ENCODE results near the gene CSTPP1. TPM values are rescaled to one million over a fixed set of nuclear protein-coding genes. Genes with fewer than 3 reads are reported as not detected.
"Not testable (repeated sequence)": the region's sequence is repeated elsewhere in the genome, so short reads cannot be mapped to it uniquely, and the experiment has no call there.

CSTPP1 gene
- total RNA-seq, 1 donor from 2014 or later: 58.5 TPM

- H3K27me3 Mint-ChIP-seq (ENCODE audit: low read depth): peaks cover 80% of the 10 kb centered on the region
- H3K36me3 Mint-ChIP-seq (ENCODE audit: low read depth): no peaks in the 10 kb centered on the region
- no peak for DNase-seq (ENCODE audit: low read depth, low spot score)
- no peak overlapping the region for H3K27ac Mint-ChIP-seq (ENCODE audit: unreplicated experiment)
- TF ChIP-seq, protein P1, sequence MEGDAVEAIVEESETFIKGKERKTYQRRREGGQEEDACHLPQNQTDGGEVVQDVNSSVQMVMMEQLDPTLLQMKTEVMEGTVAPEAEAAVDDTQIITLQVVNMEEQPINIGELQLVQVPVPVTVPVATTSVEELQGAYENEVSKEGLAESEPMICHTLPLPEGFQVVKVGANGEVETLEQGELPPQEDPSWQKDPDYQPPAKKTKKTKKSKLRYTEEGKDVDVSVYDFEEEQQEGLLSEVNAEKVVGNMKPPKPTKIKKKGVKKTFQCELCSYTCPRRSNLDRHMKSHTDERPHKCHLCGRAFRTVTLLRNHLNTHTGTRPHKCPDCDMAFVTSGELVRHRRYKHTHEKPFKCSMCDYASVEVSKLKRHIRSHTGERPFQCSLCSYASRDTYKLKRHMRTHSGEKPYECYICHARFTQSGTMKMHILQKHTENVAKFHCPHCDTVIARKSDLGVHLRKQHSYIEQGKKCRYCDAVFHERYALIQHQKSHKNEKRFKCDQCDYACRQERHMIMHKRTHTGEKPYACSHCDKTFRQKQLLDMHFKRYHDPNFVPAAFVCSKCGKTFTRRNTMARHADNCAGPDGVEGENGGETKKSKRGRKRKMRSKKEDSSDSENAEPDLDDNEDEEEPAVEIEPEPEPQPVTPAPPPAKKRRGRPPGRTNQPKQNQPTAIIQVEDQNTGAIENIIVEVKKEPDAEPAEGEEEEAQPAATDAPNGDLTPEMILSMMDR (conservative IDR thresholded peaks at IDR 0.05): no peak
- peaks cover 23% of the 10 kb centered on the region for H3K4me1 Mint-ChIP-seq
- H3K9me3 Mint-ChIP-seq: no peaks in the 10 kb centered on the region
- peak overlapping the region; percentile 88 for H3K4me3 Mint-ChIP-seq
Measured at GRCh38 chr11:47187723-47188122, 251.2 kb downstream of the CSTPP1 start.

DNA sequence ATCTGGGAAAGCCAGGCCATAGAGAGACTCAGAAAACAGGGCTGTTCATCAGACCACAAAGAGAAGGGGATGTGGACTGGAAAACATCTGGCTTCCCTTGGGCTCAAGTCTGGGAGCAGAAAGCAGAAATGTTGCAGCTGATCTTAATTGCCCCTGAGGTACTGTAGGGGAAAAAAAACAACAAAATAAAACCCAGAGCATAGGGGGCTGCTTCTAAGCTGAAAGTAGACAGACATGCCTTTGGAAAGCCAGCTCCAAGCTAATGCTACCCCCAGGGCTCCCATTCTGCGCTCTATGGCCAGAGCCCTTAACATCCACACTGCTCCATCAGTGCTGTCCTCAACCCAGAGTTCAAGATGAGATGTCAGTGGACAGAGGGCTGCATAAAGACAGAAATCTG, 251.7 kb downstream of the CSTPP1 start:
- Mint-ChIP-seq H3K9me3 (no peaks in the 10 kb centered on the region), H3K27ac (ENCODE audit: unreplicated experiment) (no peak overlapping the region), H3K4me3 (no peak overlapping the region), H3K27me3 (ENCODE audit: low read depth) (peaks cover 82% of the 10 kb centered on the region), H3K4me1 (peaks cover 25% of the 10 kb centered on the region), H3K36me3 (ENCODE audit: low read depth) (no peaks in the 10 kb centered on the region)
- TF ChIP-seq, protein P1 (conservative IDR thresholded peaks at IDR 0.05): no peak
- DNase-seq (ENCODE audit: low read depth, low spot score): no peak

DNA sequence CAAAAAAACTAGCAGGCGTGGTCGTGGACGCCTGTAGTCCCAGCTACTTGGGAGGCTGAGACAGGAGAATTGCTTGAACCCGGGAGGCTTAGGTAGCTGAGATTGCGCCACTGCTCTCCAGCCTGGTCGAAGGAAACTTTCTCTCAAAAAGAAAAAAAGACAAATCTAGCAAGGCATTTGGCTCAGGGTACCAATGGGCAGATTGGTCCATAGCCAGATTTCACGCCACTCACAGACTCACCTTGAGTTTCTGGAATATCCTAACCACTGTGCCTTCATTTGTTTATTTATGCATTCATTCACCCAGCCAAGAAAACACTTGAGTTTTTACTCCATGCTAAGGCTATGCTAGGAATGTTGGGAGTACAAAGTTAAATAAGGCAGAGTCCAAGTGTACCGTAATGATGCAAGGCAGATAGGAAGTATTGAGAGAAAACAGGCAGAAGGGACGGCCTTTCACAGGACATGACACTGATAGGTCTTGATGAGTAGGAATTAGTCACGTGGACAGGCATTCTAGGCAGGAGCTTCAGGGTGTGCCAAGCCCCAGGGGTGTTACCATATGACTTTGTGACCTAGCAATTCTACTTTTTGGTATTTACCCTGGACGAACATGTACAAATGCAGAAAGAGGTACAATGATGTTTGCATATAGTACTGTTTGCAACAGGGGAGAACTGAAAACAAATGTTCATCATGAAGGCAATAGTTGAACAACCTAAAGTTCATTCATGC, 252.7 kb downstream of the CSTPP1 start:
- Mint-ChIP-seq H3K27me3 (ENCODE audit: low read depth) (peaks cover 77% of the 10 kb centered on the region), H3K36me3 (ENCODE audit: low read depth) (no peaks in the 10 kb centered on the region), H3K27ac (ENCODE audit: unreplicated experiment) (no peak overlapping the region), H3K4me3 (peak overlapping the region; percentile 7), H3K4me1 (peaks cover 32% of the 10 kb centered on the region), H3K9me3 (no peaks in the 10 kb centered on the region)
- TF ChIP-seq, protein P1 (conservative IDR thresholded peaks at IDR 0.05): no peak
- DNase-seq (ENCODE audit: low read depth, low spot score): no peak

DNA sequence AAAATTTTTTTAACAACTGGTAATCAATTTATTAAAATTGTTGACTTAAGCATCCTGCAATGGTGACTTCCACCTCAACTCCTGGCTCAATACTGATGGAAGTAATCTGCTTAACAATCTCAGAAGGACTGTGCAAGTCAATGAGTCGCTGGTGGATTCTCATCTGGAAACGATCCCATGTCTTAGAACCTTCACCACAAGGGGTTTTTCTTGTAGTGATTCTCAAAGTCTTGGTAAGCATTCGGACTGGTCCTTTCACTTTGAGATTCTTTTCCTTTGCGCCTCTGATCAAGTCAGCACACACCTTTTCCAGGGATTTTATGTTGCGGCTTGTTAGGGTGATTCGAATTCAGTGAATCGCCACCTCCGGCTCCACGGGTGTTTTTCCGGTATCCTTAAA, 254.6 kb downstream of the CSTPP1 start:
- Mint-ChIP-seq H3K4me1 (peaks cover 44% of the 10 kb centered on the region), H3K27me3 (ENCODE audit: low read depth) (peaks cover 76% of the 10 kb centered on the region)
- H3K27ac Mint-ChIP-seq (ENCODE audit: unreplicated experiment); H3K36me3 Mint-ChIP-seq (ENCODE audit: low read depth); DNase-seq (ENCODE audit: low read depth, low spot score); H3K9me3 Mint-ChIP-seq; H3K4me3 Mint-ChIP-seq: not testable (repeated sequence)

GRCh38 chr11:47192111-47192510, 255.6 kb downstream of the CSTPP1 start:
- H3K4me3 Mint-ChIP-seq: no peak overlapping the region

GRCh38 chr11:47198161-47198560, 261.6 kb downstream of the CSTPP1 start:
- not testable (repeated sequence) for H3K27ac Mint-ChIP-seq (ENCODE audit: unreplicated experiment); H3K9me3 Mint-ChIP-seq; H3K4me3 Mint-ChIP-seq; DNase-seq (ENCODE audit: low read depth, low spot score); H3K36me3 Mint-ChIP-seq (ENCODE audit: low read depth)
- peaks cover 33% of the 10 kb centered on the region for H3K4me1 Mint-ChIP-seq
- peaks cover 59% of the 10 kb centered on the region for H3K27me3 Mint-ChIP-seq (ENCODE audit: low read depth)

More at GRCh38 chr11:47192111-47192510, 255.6 kb downstream of the CSTPP1 start:
- Mint-ChIP-seq H3K36me3 (ENCODE audit: low read depth) (no peaks in the 10 kb centered on the region), H3K4me1 (peaks cover 44% of the 10 kb centered on the region), H3K27me3 (ENCODE audit: low read depth) (peaks cover 77% of the 10 kb centered on the region), H3K9me3 (no peaks in the 10 kb centered on the region), H3K27ac (ENCODE audit: unreplicated experiment) (no peak overlapping the region)
- DNase-seq (ENCODE audit: low read depth, low spot score): no peak
- TF ChIP-seq, protein P1 (conservative IDR thresholded peaks at IDR 0.05): no peak

Data from neural crest cell (in vitro differentiated cells).